ENCODE results near the gene USP40.

The USP40 gene

GRCh38 chr2:233544200-233544610, 22.4 kb downstream of the USP40 start:
- no peak for TF ChIP-seq CTCF (IDR thresholded peaks at IDR 0.05)
- no peaks in the 10 kb centered on the region for H3K36me3 ChIP-seq (ENCODE audit: control insufficient read depth, insufficient read depth, low read length)
- no peak overlapping the region for H3K4me3 ChIP-seq (ENCODE audit: low read depth, low read length)
- no peaks in the 10 kb centered on the region for H3K9me3 ChIP-seq (ENCODE audit: control insufficient read depth, low read length)
- no peaks in the 10 kb centered on the region for H3K79me2 ChIP-seq
- no peaks in the 10 kb centered on the region for H3K4me1 ChIP-seq
- no peaks in the 10 kb centered on the region for H3K27me3 ChIP-seq (ENCODE audit: control insufficient read depth, insufficient read depth, low read length)
- no peak overlapping the region for H2AFZ ChIP-seq
- H3K9ac ChIP-seq = no peak overlapping the region
- H3K4me2 ChIP-seq (ENCODE audit: low read length) = no peak overlapping the region
- H3K27ac ChIP-seq = no peak overlapping the region

- no peak overlapping the region for H3K9ac ChIP-seq
- H3K4me2 ChIP-seq (ENCODE audit: low read length) = no peak overlapping the region
- no peak for TF ChIP-seq CTCF (IDR thresholded peaks at IDR 0.05)
- no peak overlapping the region for H3K27ac ChIP-seq
- no peak overlapping the region for H2AFZ ChIP-seq
- H3K27me3 ChIP-seq (ENCODE audit: control insufficient read depth, insufficient read depth, low read length) = no peaks in the 10 kb centered on the region
- no peaks in the 10 kb centered on the region for H3K36me3 ChIP-seq (ENCODE audit: control insufficient read depth, insufficient read depth, low read length)
- H3K4me3 ChIP-seq (ENCODE audit: low read depth, low read length) = no peak overlapping the region
- H3K4me1 ChIP-seq = no peaks in the 10 kb centered on the region
- no peaks in the 10 kb centered on the region for H3K79me2 ChIP-seq
- H3K9me3 ChIP-seq (ENCODE audit: control insufficient read depth, low read length) = no peaks in the 10 kb centered on the region
Observed at GRCh38 chr2:233542507-233542906, 24.1 kb downstream of the USP40 start.

- H3K79me2 ChIP-seq = no peaks in the 10 kb centered on the region
- no peak overlapping the region for H3K4me3 ChIP-seq (ENCODE audit: low read depth, low read length)
- no peak for TF ChIP-seq CTCF (IDR thresholded peaks at IDR 0.05)
- H3K9me3 ChIP-seq (ENCODE audit: control insufficient read depth, low read length) = no peaks in the 10 kb centered on the region
- H3K4me2 ChIP-seq (ENCODE audit: low read length) = no peak overlapping the region
- no peak overlapping the region for H2AFZ ChIP-seq
- no peak overlapping the region for H3K27ac ChIP-seq
- no peaks in the 10 kb centered on the region for H3K4me1 ChIP-seq
- H3K9ac ChIP-seq = no peak overlapping the region
- no peaks in the 10 kb centered on the region for H3K36me3 ChIP-seq (ENCODE audit: control insufficient read depth, insufficient read depth, low read length)
- no peaks in the 10 kb centered on the region for H3K27me3 ChIP-seq (ENCODE audit: control insufficient read depth, insufficient read depth, low read length)
Observed at GRCh38 chr2:233538741-233539140, 27.8 kb downstream of the USP40 start.

GRCh38 chr2:233535271-233535670, 31.3 kb downstream of the USP40 start:
- no peaks in the 10 kb centered on the region for H3K9me3 ChIP-seq (ENCODE audit: control insufficient read depth, low read length)
- H3K4me3 ChIP-seq (ENCODE audit: low read depth, low read length) = no peak overlapping the region
- no peak overlapping the region for H2AFZ ChIP-seq
- H3K27me3 ChIP-seq (ENCODE audit: control insufficient read depth, insufficient read depth, low read length) = no peaks in the 10 kb centered on the region
- no peak overlapping the region for H3K4me2 ChIP-seq (ENCODE audit: low read length)
- no peak overlapping the region for H3K27ac ChIP-seq
- no peaks in the 10 kb centered on the region for H3K79me2 ChIP-seq
- no peaks in the 10 kb centered on the region for H3K36me3 ChIP-seq (ENCODE audit: control insufficient read depth, insufficient read depth, low read length)
- TF ChIP-seq CTCF (IDR thresholded peaks at IDR 0.05) = no peak
- H3K4me1 ChIP-seq = no peaks in the 10 kb centered on the region
- H3K9ac ChIP-seq = no peak overlapping the region

GRCh38 chr2:233532971-233533370, 33.6 kb downstream of the USP40 start:
- H2AFZ ChIP-seq = no peak overlapping the region
- H3K79me2 ChIP-seq = no peaks in the 10 kb centered on the region
- H3K27ac ChIP-seq = no peak overlapping the region
- no peak for TF ChIP-seq CTCF (IDR thresholded peaks at IDR 0.05)
- no peak overlapping the region for H3K9ac ChIP-seq
- no peaks in the 10 kb centered on the region for H3K4me1 ChIP-seq
- no peak overlapping the region for H3K4me3 ChIP-seq (ENCODE audit: low read depth, low read length)
- H3K36me3 ChIP-seq (ENCODE audit: control insufficient read depth, insufficient read depth, low read length) = no peaks in the 10 kb centered on the region
- no peak overlapping the region for H3K4me2 ChIP-seq (ENCODE audit: low read length)
- H3K27me3 ChIP-seq (ENCODE audit: control insufficient read depth, insufficient read depth, low read length) = no peaks in the 10 kb centered on the region
- no peaks in the 10 kb centered on the region for H3K9me3 ChIP-seq (ENCODE audit: control insufficient read depth, low read length)
